Bronchial epithelial cell (primary cell): ENCODE data around the gene NAT9. TPM values are rescaled to one million over a fixed set of nuclear protein-coding genes. Genes with fewer than 3 reads are reported as not detected.

ENCODE experiments used
- DNase-seq: peaks from one replicate; pipeline ENCODE4 v3.0.0-alpha.2; 2010; ENCODE audit warnings: low read depth
- FAIRE-seq: peaks from 2 replicates; lab custom pipeline; 2011; peaks lifted over from hg19 to GRCh38; lab: Jason Lieb, UNC
- H3K27me3 ChIP-seq: 2 replicates; pipeline ENCODE4 v1.5.1; 2011; ENCODE audit warnings: low read length; ENCODE audit not compliant: control insufficient read depth, insufficient read depth
- H3K36me3 ChIP-seq: 2 replicates; pipeline ENCODE4 v1.5.1; 2011; ENCODE audit warnings: low read length; ENCODE audit not compliant: control insufficient read depth, insufficient read depth
- H3K4me3 ChIP-seq: 2 replicates; pipeline ENCODE4 v1.5.1; 2011; ENCODE audit warnings: mild to moderate bottlenecking, low read depth, low read length, control low read depth
- total RNA-seq: library from RNA; depleted of rRNA; stranded (reverse); fragments of >200 nt; gene quantifications from 2 replicates; pipeline ENCODE4 v1.2.1, GENCODE V29; 2014
- TF ChIP-seq, protein P1 (sequence below): IDR thresholded peaks from 2 replicates; pipeline ENCODE4 v1.5.1; 2011; ENCODE audit warnings: mild to moderate bottlenecking, moderate library complexity, low read length, control low read depth, inconsistent platforms; ENCODE audit not compliant: insufficient read depth, severe bottlenecking

The NAT9 gene
- total RNA-seq, 1 donor from 2014 or later = 64.5 TPM

DNA sequence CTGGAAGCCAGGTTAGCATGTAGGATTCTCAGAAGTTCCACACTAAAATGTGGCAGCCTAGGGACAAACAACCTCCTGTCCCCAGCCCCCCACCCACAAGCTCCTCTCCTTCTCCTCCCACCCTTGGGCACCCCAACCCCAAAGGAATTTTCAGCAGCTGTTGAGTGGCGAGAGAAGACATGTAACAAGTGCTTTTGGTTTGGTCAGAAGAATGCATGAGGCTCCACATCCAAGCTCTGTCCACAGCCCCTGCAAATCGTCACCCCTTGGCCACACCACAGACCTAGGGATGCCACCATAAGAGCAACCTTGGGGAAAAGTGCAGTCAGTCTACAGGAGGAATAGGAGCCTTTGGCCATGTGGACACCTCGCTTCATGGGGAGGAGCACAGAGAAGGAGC, 51.0 kb downstream of the NAT9 start:
- H3K27me3 ChIP-seq = no peaks in the 10 kb centered on the region
- H3K36me3 ChIP-seq = no peaks in the 10 kb centered on the region
- TF ChIP-seq, protein P1, sequence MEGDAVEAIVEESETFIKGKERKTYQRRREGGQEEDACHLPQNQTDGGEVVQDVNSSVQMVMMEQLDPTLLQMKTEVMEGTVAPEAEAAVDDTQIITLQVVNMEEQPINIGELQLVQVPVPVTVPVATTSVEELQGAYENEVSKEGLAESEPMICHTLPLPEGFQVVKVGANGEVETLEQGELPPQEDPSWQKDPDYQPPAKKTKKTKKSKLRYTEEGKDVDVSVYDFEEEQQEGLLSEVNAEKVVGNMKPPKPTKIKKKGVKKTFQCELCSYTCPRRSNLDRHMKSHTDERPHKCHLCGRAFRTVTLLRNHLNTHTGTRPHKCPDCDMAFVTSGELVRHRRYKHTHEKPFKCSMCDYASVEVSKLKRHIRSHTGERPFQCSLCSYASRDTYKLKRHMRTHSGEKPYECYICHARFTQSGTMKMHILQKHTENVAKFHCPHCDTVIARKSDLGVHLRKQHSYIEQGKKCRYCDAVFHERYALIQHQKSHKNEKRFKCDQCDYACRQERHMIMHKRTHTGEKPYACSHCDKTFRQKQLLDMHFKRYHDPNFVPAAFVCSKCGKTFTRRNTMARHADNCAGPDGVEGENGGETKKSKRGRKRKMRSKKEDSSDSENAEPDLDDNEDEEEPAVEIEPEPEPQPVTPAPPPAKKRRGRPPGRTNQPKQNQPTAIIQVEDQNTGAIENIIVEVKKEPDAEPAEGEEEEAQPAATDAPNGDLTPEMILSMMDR = no peak
- no peak overlapping the region for H3K4me3 ChIP-seq
- no peak for FAIRE-seq
- no peak for DNase-seq

DNA sequence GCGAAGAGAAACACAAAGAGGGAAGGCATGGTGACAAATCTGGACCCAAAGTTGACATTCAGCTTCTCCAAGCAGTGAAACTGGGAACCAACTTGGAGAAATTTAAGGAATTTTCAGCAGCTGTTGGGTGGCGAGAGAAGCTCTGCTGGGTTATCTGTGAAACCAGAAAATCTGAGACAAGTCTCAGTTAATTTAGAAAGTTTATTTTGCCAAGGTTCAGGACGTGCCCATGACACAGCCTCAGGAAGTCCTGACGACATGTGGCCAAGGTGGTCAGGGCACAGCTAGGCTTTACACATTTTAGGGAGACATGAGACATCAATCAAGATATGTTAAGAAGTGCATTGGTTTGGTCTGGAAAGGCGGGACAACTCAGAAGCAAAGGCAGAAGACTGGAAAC, 52.3 kb downstream of the NAT9 start:
- Histone ChIP-seq H3K4me3 (no peak overlapping the region), H3K27me3 (no peaks in the 10 kb centered on the region), H3K36me3 (no peaks in the 10 kb centered on the region)
- no peak for FAIRE-seq
- TF ChIP-seq, protein P1 = no peak
- DNase-seq = no peak

DNA sequence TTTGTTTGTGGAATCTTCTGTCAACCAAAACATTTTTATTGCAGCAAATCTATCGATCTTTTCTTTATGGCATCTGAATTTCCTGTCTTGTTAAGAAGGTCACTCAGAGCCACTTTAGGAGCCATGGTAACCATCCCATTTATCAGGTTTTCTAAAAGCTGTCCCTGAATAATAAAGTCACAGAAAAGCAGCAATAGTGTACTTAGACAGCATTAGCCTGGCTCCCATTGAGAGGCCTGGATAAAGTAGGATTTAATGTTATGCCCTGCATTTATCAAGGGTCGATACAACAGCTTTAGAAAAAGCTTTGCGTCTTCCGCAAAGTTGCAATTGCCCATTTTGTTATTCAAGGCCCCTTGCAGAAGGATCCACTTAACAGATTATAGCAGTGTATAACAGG, 53.4 kb downstream of the NAT9 start:
- DNase-seq = no peak
- H3K4me3 ChIP-seq = no peak overlapping the region
- TF ChIP-seq, protein P1 = no peak
- FAIRE-seq = no peak
- no peaks in the 10 kb centered on the region for H3K27me3 ChIP-seq
- no peaks in the 10 kb centered on the region for H3K36me3 ChIP-seq

Other genes with a start within 250 kb of the NAT9 start
- not detected in 2 replicates for gene CD300LB, start 244.9 kb downstream of the NAT9 start, total RNA-seq
- not detected in 2 replicates for gene CD300C, start 230.2 kb downstream of the NAT9 start, total RNA-seq
- gene CD300H, start 208.8 kb downstream of the NAT9 start, total RNA-seq = not detected in 2 replicates
- gene CD300LD, start 184.1 kb downstream of the NAT9 start, total RNA-seq = not detected in 2 replicates
- not detected in 2 replicates for gene CD300E, start 152.6 kb downstream of the NAT9 start, total RNA-seq
- gene CD300LF, start 63.4 kb downstream of the NAT9 start, total RNA-seq = not detected in 2 replicates
- gene RAB37, start 39.1 kb downstream of the NAT9 start, total RNA-seq = under 0.01 and 0.38 TPM in 2 replicates
- 35.3 and 55.8 TPM in 2 replicates for gene NHERF1, start 27.7 kb downstream of the NAT9 start, total RNA-seq
- gene GRIN2C, start 83.5 kb upstream of the NAT9 start, total RNA-seq = under 0.01 and 0.13 TPM in 2 replicates
- 30.8 and 49.5 TPM in 2 replicates for gene FDXR, start 96.6 kb upstream of the NAT9 start, total RNA-seq
- gene FADS6, start 117.3 kb upstream of the NAT9 start, total RNA-seq = 0.26 TPM in 1 of 2 replicates, not detected in the other
- gene USH1G, start 146.9 kb upstream of the NAT9 start, total RNA-seq = 1.1 and 3.3 TPM in 2 replicates
- gene OTOP2, start 147.9 kb upstream of the NAT9 start, total RNA-seq = under 0.01 TPM in 1 of 2 replicates, not detected in the other
- gene OTOP3, start 159.6 kb upstream of the NAT9 start, total RNA-seq = under 0.01 and 0.26 TPM in 2 replicates
- gene HID1, start 196.4 kb upstream of the NAT9 start, total RNA-seq = 5.5 and 6.4 TPM in 2 replicates
- 4.7 and 6.1 TPM in 2 replicates for gene CDR2L, start 211.3 kb upstream of the NAT9 start, total RNA-seq
- 23.8 and 41.6 TPM in 2 replicates for gene MRPL58, start 236.3 kb upstream of the NAT9 start, total RNA-seq